Neural cell (in vitro differentiated cells): ENCODE data around the gene BTBD6. TPM values are rescaled to one million over a fixed set of nuclear protein-coding genes. Genes with fewer than 3 reads are reported as not detected.
"Not testable (repeated sequence)": the region's sequence is repeated elsewhere in the genome, so short reads cannot be mapped to it uniquely, and the experiment has no call there.

Experiments used
- H2AFZ ChIP-seq: fragments of 200-600, 300-800 bp; sonication (generic), shearing (Covaris generic); 2 replicates; pipeline ENCODE4 v1.6.0; 2014; ENCODE audit warnings: low read depth, mild to moderate bottlenecking, antibody characterized with exemption, low read length, moderate library complexity
- H3F3A ChIP-seq: fragments of 200-600 bp; shearing (Covaris generic); 2 replicates; pipeline ENCODE4 v1.6.1; 2016; ENCODE audit warnings: mild to moderate bottlenecking, moderate library complexity, mixed read lengths, antibody characterized with exemption, low read length; ENCODE audit not compliant: insufficient read depth, poor library complexity, severe bottlenecking
- H3K27ac ChIP-seq: fragments of 200-600, 300-800 bp; sonication (generic), shearing (Covaris generic); 2 replicates; pipeline ENCODE4 v1.5.1; 2014; ENCODE audit warnings: mild to moderate bottlenecking, low read length, moderate library complexity
- H3K27me3 ChIP-seq: fragments of 300-800, 200-600 bp; sonication (generic), shearing (Covaris generic); 2 replicates; pipeline ENCODE4 v1.6.0; 2014; ENCODE audit warnings: mild to moderate bottlenecking, low read depth, low read length, moderate library complexity; ENCODE audit not compliant: insufficient read depth
- H3K36me3 ChIP-seq: fragments of 300-800, 200-600 bp; sonication (generic), shearing (Covaris generic); 2 replicates; pipeline ENCODE4 v1.5.1; 2014; ENCODE audit warnings: mild to moderate bottlenecking, antibody characterized with exemption, low read length, moderate library complexity; ENCODE audit not compliant: insufficient read depth
- H3K4me2 ChIP-seq: fragments of 300-800, 200-600 bp; sonication (generic), shearing (Covaris generic); 2 replicates; pipeline ENCODE4 v1.6.0; 2014; ENCODE audit warnings: mild to moderate bottlenecking, low read length
- H3K4me3 ChIP-seq: fragments of 300-800, 200-600 bp; sonication (generic), shearing (Covaris generic); 2 replicates; pipeline ENCODE4 v1.5.1; 2014; ENCODE audit warnings: mild to moderate bottlenecking, low read length, moderate library complexity
- H3K79me2 ChIP-seq: fragments of 200-600 bp; shearing (Covaris generic); replicated peaks from 2 replicates; pipeline ENCODE4 v1.6.0; 2014; ENCODE audit warnings: mild to moderate bottlenecking, low read length, moderate library complexity; ENCODE audit not compliant: insufficient read depth
- H3K9ac ChIP-seq: fragments of 300-800, 200-600 bp; sonication (generic), shearing (Covaris generic); 2 replicates; pipeline ENCODE4 v1.6.1; 2016; ENCODE audit warnings: mild to moderate bottlenecking, low read length, mixed read lengths
- H3K9me2 ChIP-seq: fragments of 200-600 bp; shearing (Covaris generic); 2 replicates; pipeline ENCODE4 v1.6.1; 2016; ENCODE audit warnings: mild to moderate bottlenecking, low read length, mixed read lengths; ENCODE audit not compliant: insufficient read depth
- H3K9me3 ChIP-seq: fragments of 200-600, 300-800 bp; sonication (generic), shearing (Covaris generic); 2 replicates; pipeline ENCODE4 v1.6.1; 2016; ENCODE audit warnings: mild to moderate bottlenecking, mixed run types, low read length, moderate library complexity, mixed read lengths
- H4K20me1 ChIP-seq: fragments of 200-600 bp; shearing (Covaris generic); 2 replicates; pipeline ENCODE4 v1.6.1; 2016; ENCODE audit warnings: mild to moderate bottlenecking, mixed run types; ENCODE audit not compliant: insufficient read depth
- CTCF ChIP-seq: fragments of 450-650 bp; IDR thresholded peaks from 2 replicates; pipeline ENCODE4 v1.5.1; 2014; ENCODE audit warnings: antibody characterized with exemption, mild to moderate bottlenecking, moderate library complexity; ENCODE audit not compliant: poor library complexity, severe bottlenecking
- EP300 ChIP-seq: fragments of 450-650 bp; conservative IDR thresholded peaks from 2 replicates; pipeline ENCODE4 v1.6.1; 2014; ENCODE audit warnings: antibody characterized with exemption, mild to moderate bottlenecking, moderate library complexity; ENCODE audit not compliant: poor library complexity, severe bottlenecking
- EZH2 ChIP-seq: fragments of 200-600, 300-800 bp; shearing (Covaris generic), sonication (generic); IDR thresholded peaks from 2 replicates; pipeline ENCODE4 v1.6.1; 2014; ENCODE audit warnings: antibody characterized with exemption, low read length, borderline replicate concordance, mild to moderate bottlenecking; ENCODE audit not compliant: insufficient read depth, poor library complexity, severe bottlenecking
- MXI1 ChIP-seq: fragments of 450-650 bp; conservative IDR thresholded peaks from 2 replicates; pipeline ENCODE4 v1.6.1; 2014; ENCODE audit warnings: antibody characterized with exemption, mild to moderate bottlenecking; ENCODE audit not compliant: poor library complexity, severe bottlenecking
- POLR2AphosphoS5 ChIP-seq: IDR thresholded peaks from 2 replicates; pipeline ENCODE4 v1.6.1; 2012
- RAD21 ChIP-seq: fragments of 450-650 bp; conservative IDR thresholded peaks from 2 replicates; pipeline ENCODE4 v1.6.1; 2014; ENCODE audit warnings: antibody characterized with exemption, mild to moderate bottlenecking, moderate library complexity
- REST ChIP-seq: IDR thresholded peaks from 2 replicates; pipeline ENCODE4 v1.6.1; 2012; ENCODE audit warnings: borderline replicate concordance
- SMC3 ChIP-seq: fragments of 450-650 bp; conservative IDR thresholded peaks from 2 replicates; pipeline ENCODE4 v1.6.1; 2014; ENCODE audit warnings: antibody characterized with exemption, mild to moderate bottlenecking, moderate library complexity; ENCODE audit not compliant: poor library complexity
- TAF1 ChIP-seq: IDR thresholded peaks from 2 replicates; pipeline ENCODE4 v1.6.1; 2012; ENCODE audit warnings: low read depth
- polyA plus RNA-seq: library from polyadenylated mRNA; depleted of rRNA; stranded (reverse); fragments of >200 nt; gene quantifications from 2 replicates; pipeline ENCODE4 v1.2.3, GENCODE V29; 2014

Gene BTBD6
- polyA plus RNA-seq, 1 donor from 2014 or later, result 94.1 TPM

- Histone ChIP-seq H3K4me2 (no peak overlapping the region), H3K9me2 (no peaks in the 10 kb centered on the region), H3K9ac (no peak overlapping the region), H3K36me3 (no peaks in the 10 kb centered on the region), H3K79me2 (peaks cover 7% of the 10 kb centered on the region), H3K27ac (no peak overlapping the region), H3F3A (no peaks in the 10 kb centered on the region), H4K20me1 (no peaks in the 10 kb centered on the region), H3K27me3 (no peaks in the 10 kb centered on the region), H3K9me3 (no peaks in the 10 kb centered on the region), H2AFZ (no peak overlapping the region), H3K4me3 (no peak overlapping the region)
- TF ChIP-seq RAD21 (no peak), EZH2 (no peak), TAF1 (no peak), MXI1 (no peak), REST (no peak), CTCF (no peak), EP300 (no peak), SMC3 (no peak), POLR2AphosphoS5 (no peak)
Observed at GRCh38 chr14:105275267-105275946, 27.1 kb downstream of the BTBD6 start.

GRCh38 chr14:105277448-105277847 is 29.1 kb downstream of the BTBD6 start:
- not testable (repeated sequence) for H3K27ac ChIP-seq, H3K36me3 ChIP-seq, H3K4me3 ChIP-seq, H3K79me2 ChIP-seq, H3F3A ChIP-seq, H4K20me1 ChIP-seq, H3K9ac ChIP-seq, H2AFZ ChIP-seq, H3K9me3 ChIP-seq, H3K9me2 ChIP-seq, H3K27me3 ChIP-seq, H3K4me2 ChIP-seq
